CD4-positive, alpha-beta T cell (primary cell): Measurements from ENCODE around the gene KCNAB1. TPM values are rescaled to one million over a fixed set of nuclear protein-coding genes. Genes with fewer than 3 reads are reported as not detected.

Experiments
- ATAC-seq: fragments of 200-7000 bp; cut with Tn5 transposase; one replicate; pipeline ENCODE4 v1.10.0; 2022; ENCODE audit warnings: mild to moderate bottlenecking; ENCODE audit not compliant: poor library complexity
- CTCF ChIA-PET: fragments of 350-600 bp; sonication (Branson Sonifier 250); formaldehyde crosslinking; loops from one replicate; lab custom pipeline; 2021; ENCODE audit warnings: antibody characterized with exemption, inconsistent platforms; lab: Charles Lee
- POLR2A ChIA-PET: fragments of 350-600 bp; sonication (Branson Sonifier 250); formaldehyde crosslinking; loops from one replicate; lab custom pipeline; 2021; ENCODE audit warnings: antibody characterized with exemption, inconsistent platforms; lab: Charles Lee
- DNase-seq, 14 experiments: peaks; one replicate each; pipeline ENCODE4 v3.0.0-alpha.2; 2013 to 2020; ENCODE audit warnings: mixed read lengths in 2 of 14
- H3K27ac ChIP-seq, 2 donors: one replicate each; pipeline versions ENCODE4 v1.5.1 to v1.7.0; 2013; ENCODE audit warnings: low read length in 2 of 2, low read depth in 1 of 2, mild to moderate bottlenecking in 1 of 2
- H3K27me3 ChIP-seq, 2 experiments: 1 replicate in 1 of 2; 2 replicates in 1 of 2; pipeline versions ENCODE4 v1.6.1 to v1.7.0; 2013; ENCODE audit warnings: low read length in 2 of 2, control low read depth in 1 of 2, mild to moderate bottlenecking in 1 of 2, moderate library complexity in 1 of 2; ENCODE audit not compliant: insufficient read depth in 2 of 2, control insufficient read depth in 1 of 2
- H3K36me3 ChIP-seq: one replicate; pipeline ENCODE4 v1.6.1; 2013; ENCODE audit warnings: low read length, control low read depth; ENCODE audit not compliant: insufficient read depth
- H3K4me1 ChIP-seq: one replicate; pipeline ENCODE4 v1.6.1; 2013; ENCODE audit warnings: low read length, control low read depth; ENCODE audit not compliant: insufficient read depth
- H3K4me3 ChIP-seq: one replicate; pipeline ENCODE4 v1.5.1; 2013; ENCODE audit warnings: mild to moderate bottlenecking, low read length, moderate library complexity
- H3K9me3 ChIP-seq, 2 experiments: 1 replicate in 1 of 2; 2 replicates in 1 of 2; pipeline versions ENCODE4 v1.6.1 to v1.7.0; 2013; ENCODE audit warnings: low read length in 2 of 2, mild to moderate bottlenecking in 2 of 2, control low read depth in 1 of 2, moderate library complexity in 1 of 2; ENCODE audit not compliant: control insufficient read depth in 1 of 2, insufficient read depth in 1 of 2
- H3K27ac Mint-ChIP-seq: one replicate; pipeline ENCODE4 v1.8.0; 2020; ENCODE audit warnings: mixed read lengths
- H3K27me3 Mint-ChIP-seq: one replicate; pipeline ENCODE4 v1.8.0; 2021; ENCODE audit warnings: mixed read lengths
- H3K36me3 Mint-ChIP-seq: one replicate; pipeline ENCODE4 v1.8.0; 2021; ENCODE audit warnings: low read depth, mixed read lengths
- H3K4me1 Mint-ChIP-seq: one replicate; pipeline ENCODE4 v1.8.0; 2021; ENCODE audit warnings: low read depth, mixed read lengths
- H3K4me3 Mint-ChIP-seq: one replicate; pipeline ENCODE4 v1.8.0; 2020; ENCODE audit warnings: mild to moderate bottlenecking, mixed read lengths
- H3K9me3 Mint-ChIP-seq: one replicate; pipeline ENCODE4 v1.8.0; 2020; ENCODE audit warnings: mixed read lengths
- intact Hi-C, 2 experiments: fragments of 100-400 bp; cut with DNase I in 1 of 2; cut with micrococcal nuclease in 1 of 2; formaldehyde crosslinking; loops; one replicate each; pipeline versions ENCODE4 v1.15.1 to v1.9.0; 2023 to 2025; cut with DNase I, micrococcal nuclease
- total RNA-seq, 174 experiments: library from RNA in 2 of 174; stranded (reverse) in 2 of 174; gene quantifications; one replicate each; pipeline ENCODE4 v1.2.3 and lab custom pipeline; 2021 to 2026
- TF ChIP-seq, protein P1 (sequence below): fragments of 200-600 bp; IDR thresholded peaks from one replicate; pipeline ENCODE4 v1.8.0; 2022; ENCODE audit warnings: antibody characterized with exemption, mild to moderate bottlenecking

KCNAB1 gene
- total RNA-seq, 2 experiments from 2014 or later, result 0.14 TPM; not detected in 1

DNA sequence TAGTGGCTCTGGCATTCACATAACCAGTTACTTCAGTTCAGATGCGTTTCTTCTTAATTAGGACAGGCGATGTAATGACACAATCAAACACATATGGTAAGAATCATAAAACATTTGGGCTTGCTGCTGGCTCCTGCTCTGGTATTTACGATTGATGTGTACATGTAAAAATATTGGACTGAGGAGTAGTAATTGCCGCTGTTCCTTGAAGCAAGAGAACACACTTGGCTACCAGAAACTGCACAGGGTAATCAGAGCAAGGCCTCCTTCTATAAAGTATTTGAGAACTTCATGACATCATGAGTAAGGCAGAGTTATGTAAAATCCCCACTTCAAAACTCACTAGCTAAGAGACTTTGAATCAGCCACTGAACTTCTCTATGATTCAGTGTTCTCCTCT, 276.5 kb downstream of the KCNAB1 start:
- POLR2A ChIA-PET, result no interaction called here
- intact Hi-C loops, result no loop called here

GRCh38 chr3:156397534-156397933, 277.2 kb downstream of the KCNAB1 start:
- Histone ChIP-seq H3K9me3 (no peaks in the 10 kb centered on the region), H3K27me3 (no peaks in the 10 kb centered on the region), H3K27ac (no peak overlapping the region), H3K36me3 (no peaks in the 10 kb centered on the region), H3K4me1 (no peaks in the 10 kb centered on the region), H3K4me3 (no peak overlapping the region)
- CTCF ChIA-PET, result no interaction called here
- DNase-seq (no peak), ATAC-seq (no peak)
- POLR2A ChIA-PET, result no interaction called here
- TF ChIP-seq, protein P1, sequence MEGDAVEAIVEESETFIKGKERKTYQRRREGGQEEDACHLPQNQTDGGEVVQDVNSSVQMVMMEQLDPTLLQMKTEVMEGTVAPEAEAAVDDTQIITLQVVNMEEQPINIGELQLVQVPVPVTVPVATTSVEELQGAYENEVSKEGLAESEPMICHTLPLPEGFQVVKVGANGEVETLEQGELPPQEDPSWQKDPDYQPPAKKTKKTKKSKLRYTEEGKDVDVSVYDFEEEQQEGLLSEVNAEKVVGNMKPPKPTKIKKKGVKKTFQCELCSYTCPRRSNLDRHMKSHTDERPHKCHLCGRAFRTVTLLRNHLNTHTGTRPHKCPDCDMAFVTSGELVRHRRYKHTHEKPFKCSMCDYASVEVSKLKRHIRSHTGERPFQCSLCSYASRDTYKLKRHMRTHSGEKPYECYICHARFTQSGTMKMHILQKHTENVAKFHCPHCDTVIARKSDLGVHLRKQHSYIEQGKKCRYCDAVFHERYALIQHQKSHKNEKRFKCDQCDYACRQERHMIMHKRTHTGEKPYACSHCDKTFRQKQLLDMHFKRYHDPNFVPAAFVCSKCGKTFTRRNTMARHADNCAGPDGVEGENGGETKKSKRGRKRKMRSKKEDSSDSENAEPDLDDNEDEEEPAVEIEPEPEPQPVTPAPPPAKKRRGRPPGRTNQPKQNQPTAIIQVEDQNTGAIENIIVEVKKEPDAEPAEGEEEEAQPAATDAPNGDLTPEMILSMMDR, result no peak
- Mint-ChIP-seq H3K27me3 (peaks cover 20% of the 10 kb centered on the region), H3K27ac (no peak overlapping the region), H3K36me3 (no peaks in the 10 kb centered on the region), H3K9me3 (no peaks in the 10 kb centered on the region), H3K4me1 (no peaks in the 10 kb centered on the region), H3K4me3 (no peak overlapping the region)
- intact Hi-C loops, result no loop called here

More for the DNA sequence above, 276.5 kb downstream of the KCNAB1 start:
- ATAC-seq, result no peak
- Mint-ChIP-seq H3K4me3 (no peak overlapping the region), H3K4me1 (no peaks in the 10 kb centered on the region), H3K9me3 (no peaks in the 10 kb centered on the region), H3K36me3 (no peaks in the 10 kb centered on the region), H3K27me3 (peaks cover 20% of the 10 kb centered on the region), H3K27ac (no peak overlapping the region)
- no peaks in the 10 kb centered on the region for H3K9me3 ChIP-seq
- H3K4me3 ChIP-seq, result no peak overlapping the region
- CTCF ChIA-PET, result no interaction called here
- no peaks in the 10 kb centered on the region for H3K27me3 ChIP-seq
- H3K36me3 ChIP-seq, result no peaks in the 10 kb centered on the region
- H3K27ac ChIP-seq, result no peak overlapping the region
- TF ChIP-seq, protein P1, result no peak
- DNase-seq, result no peak
- no peaks in the 10 kb centered on the region for H3K4me1 ChIP-seq

GRCh38 chr3:156400062-156400461, 279.7 kb downstream of the KCNAB1 start:
- H3K9me3 Mint-ChIP-seq, result no peaks in the 10 kb centered on the region
- Histone ChIP-seq H3K27ac (no peak overlapping the region), H3K27me3 (no peaks in the 10 kb centered on the region), H3K9me3 (no peaks in the 10 kb centered on the region), H3K36me3 (no peaks in the 10 kb centered on the region), H3K4me1 (no peaks in the 10 kb centered on the region), H3K4me3 (no peak overlapping the region)
- intact Hi-C loops, result no loop called here
- peaks cover 5% of the 10 kb centered on the region for H3K27me3 Mint-ChIP-seq
- no peak overlapping the region for H3K4me3 Mint-ChIP-seq
- CTCF ChIA-PET, result no interaction called here
- H3K36me3 Mint-ChIP-seq, result no peaks in the 10 kb centered on the region
- DNase-seq (no peak), ATAC-seq (no peak)
- POLR2A ChIA-PET, result no interaction called here
- no peaks in the 10 kb centered on the region for H3K4me1 Mint-ChIP-seq
- H3K27ac Mint-ChIP-seq, result no peak overlapping the region
- TF ChIP-seq, protein P1, result no peak
